DMS153 treated with DMSO at 0.1 percent for 48 hours (cell line): ENCODE results near the gene LOXL3.
"Not testable (repeated sequence)": the region's sequence is repeated elsewhere in the genome, so short reads cannot be mapped to it uniquely, and the experiment has no call there.

Experiments used
- DNase-seq: peaks from one replicate; lab custom pipeline; 2025; ENCODE audit not compliant: unreplicated experiment; lab: John Stamatoyannopoulos, UW

The LOXL3 gene

GRCh38 chr2:74573747-74574562, 20.2 kb upstream of the LOXL3 start:
- DNase-seq, result no peak

GRCh38 chr2:74572178-74572925, 18.6 kb upstream of the LOXL3 start:
- DNase-seq, result no peak

- DNase-seq, result no peak
Observed at GRCh38 chr2:74571058-74571457, 17.3 kb upstream of the LOXL3 start.

- DNase-seq, result no peak
Observed at GRCh38 chr2:74569686-74570085, 15.9 kb upstream of the LOXL3 start.

GRCh38 chr2:74567881-74568280, 14.1 kb upstream of the LOXL3 start:
- DNase-seq, result no peak

GRCh38 chr2:74566754-74567085, 13.0 kb upstream of the LOXL3 start:
- DNase-seq, result no peak

- no peak for DNase-seq
Observed at GRCh38 chr2:74566076-74566753, 12.5 kb upstream of the LOXL3 start.

GRCh38 chr2:74564222-74564621, 10.5 kb upstream of the LOXL3 start:
- DNase-seq, result no peak

- DNase-seq, result no peak
Observed at GRCh38 chr2:74562126-74562775, 8.5 kb upstream of the LOXL3 start.

- not testable (repeated sequence) for DNase-seq
Observed at GRCh38 chr2:74561022-74561421, 7.3 kb upstream of the LOXL3 start.

- no peak for DNase-seq
Observed at GRCh38 chr2:74560591-74560990, 6.8 kb upstream of the LOXL3 start.

GRCh38 chr2:74559912-74560311, 6.2 kb upstream of the LOXL3 start:
- DNase-seq, result no peak

GRCh38 chr2:74558284-74559230, 4.8 kb upstream of the LOXL3 start:
- no peak for DNase-seq

GRCh38 chr2:74556831-74557370, 3.2 kb upstream of the LOXL3 start:
- no peak for DNase-seq

GRCh38 chr2:74556159-74556558, 2.4 kb upstream of the LOXL3 start:
- no peak for DNase-seq

GRCh38 chr2:74555610-74556103, 1.9 kb upstream of the LOXL3 start:
- DNase-seq, result no peak

GRCh38 chr2:74554820-74555531, 1.2 kb upstream of the LOXL3 start:
- peak; percentile 63 for DNase-seq

GRCh38 chr2:74552914-74553811, 579 bp downstream of the LOXL3 start:
- no peak for DNase-seq
